ENCODE results near the gene RPE65. TPM values are rescaled to one million over a fixed set of nuclear protein-coding genes. Genes with fewer than 3 reads are reported as not detected.
"Not testable (repeated sequence)": the region's sequence is repeated elsewhere in the genome, so short reads cannot be mapped to it uniquely, and the experiment has no call there.

Gene RPE65
- not detected for total RNA-seq
- long read RNA-seq, result 0 reads

- intact Hi-C loops (cut with DNase I), result no loop called here
- DNase-seq (ENCODE audit: missing footprints) (no peak), ATAC-seq (no peak)
These were observed at the start of gene RPE65 for GRCh38 chr1:68449901-68450300. TSS of gene RPE65 (minus strand) at chr1:68449954. CDS start at chr1:68449905, 49 bp downstream.

- intact Hi-C loops (cut with DNase I), result no loop called here
- DNase-seq (ENCODE audit: missing footprints) (no peak), ATAC-seq (peak; percentile 11)
These were observed 47.6 kb upstream of the RPE65 start for GRCh38 chr1:68497358-68497698.

- DNase-seq (ENCODE audit: missing footprints), result peak; percentile 98
- intact Hi-C loops (cut with DNase I), result no loop called here
- ATAC-seq, result peak; percentile 100
These were observed 47.1 kb upstream of the RPE65 start, which contains the start of gene DEPDC1 for GRCh38 chr1:68496680-68497357. TSS of gene DEPDC1 (minus strand) at chr1:68497082. CDS start at chr1:68496999, 83 bp downstream.

GRCh38 chr1:68495968-68496679 is 46.4 kb upstream of the RPE65 start:
- ATAC-seq, result no peak
- intact Hi-C loops (cut with DNase I), result no loop called here
- no peak for DNase-seq (ENCODE audit: missing footprints)

- ATAC-seq, result no peak
- intact Hi-C loops (cut with DNase I), result no loop called here
- DNase-seq (ENCODE audit: missing footprints), result no peak
These were observed 45.8 kb upstream of the RPE65 start for GRCh38 chr1:68495532-68495931.

GRCh38 chr1:68493193-68493592 is 43.4 kb upstream of the RPE65 start:
- ATAC-seq (no peak), DNase-seq (ENCODE audit: missing footprints) (no peak)
- intact Hi-C loops (cut with DNase I), result no loop called here

GRCh38 chr1:68492255-68492654 is 42.5 kb upstream of the RPE65 start:
- ATAC-seq; DNase-seq (ENCODE audit: missing footprints); intact Hi-C loops (cut with DNase I): not testable (repeated sequence)

GRCh38 chr1:68490046-68490651 is 40.4 kb upstream of the RPE65 start:
- ATAC-seq (no peak), DNase-seq (ENCODE audit: missing footprints) (no peak)
- intact Hi-C loops (cut with DNase I), result no loop called here

GRCh38 chr1:68485431-68486022 is 35.8 kb upstream of the RPE65 start:
- ATAC-seq (no peak), DNase-seq (ENCODE audit: missing footprints) (no peak)
- intact Hi-C loops (cut with DNase I), result no loop called here

GRCh38 chr1:68484618-68485017 is 34.9 kb upstream of the RPE65 start:
- DNase-seq (ENCODE audit: missing footprints) (no peak), ATAC-seq (no peak)
- intact Hi-C loops (cut with DNase I), result no loop called here

- ATAC-seq (no peak), DNase-seq (ENCODE audit: missing footprints) (no peak)
- intact Hi-C loops (cut with DNase I), result no loop called here
These were observed 31.3 kb upstream of the RPE65 start for GRCh38 chr1:68481041-68481440.

- DNase-seq (ENCODE audit: missing footprints) (no peak), ATAC-seq (no peak)
- intact Hi-C loops (cut with DNase I), result no loop called here
These were observed 29.7 kb upstream of the RPE65 start for GRCh38 chr1:68479501-68479900.

- intact Hi-C loops (cut with DNase I), result no loop called here
- no peak for DNase-seq (ENCODE audit: missing footprints)
- no peak for ATAC-seq
These were observed 28.9 kb upstream of the RPE65 start for GRCh38 chr1:68478662-68479061.

GRCh38 chr1:68476626-68477025 is 26.9 kb upstream of the RPE65 start:
- intact Hi-C loops (cut with DNase I); DNase-seq (ENCODE audit: missing footprints); ATAC-seq: not testable (repeated sequence)

- DNase-seq (ENCODE audit: missing footprints), result no peak
- no peak for ATAC-seq
- intact Hi-C loops (cut with DNase I), result no loop called here
These were observed 23.3 kb upstream of the RPE65 start for GRCh38 chr1:68473060-68473459.

- no peak for DNase-seq (ENCODE audit: missing footprints)
- ATAC-seq, result no peak
- intact Hi-C loops (cut with DNase I), result no loop called here
These were observed 20.7 kb upstream of the RPE65 start for GRCh38 chr1:68470388-68470970.

- intact Hi-C loops (cut with DNase I), result no loop called here
- ATAC-seq (no peak), DNase-seq (ENCODE audit: missing footprints) (no peak)
These were observed 15.1 kb upstream of the RPE65 start for GRCh38 chr1:68464891-68465290.

GRCh38 chr1:68460935-68461334 is 11.2 kb upstream of the RPE65 start:
- intact Hi-C loops (cut with DNase I), result no loop called here
- ATAC-seq (no peak), DNase-seq (ENCODE audit: missing footprints) (no peak)

- no peak for ATAC-seq
- no peak for DNase-seq (ENCODE audit: missing footprints)
- intact Hi-C loops (cut with DNase I), result no loop called here
These were observed 10.0 kb upstream of the RPE65 start for GRCh38 chr1:68459796-68460195.
